Dendritic cell treated with granulocyte-macrophage colony-stimulating factor and Interleukin-4, amounts not matched to agents 40 ng/mL and 50 ng/mL, for 4 days (primary cell): ENCODE results near the gene IGFBP7.
A peak's percentile ranks its signal among the peaks of the same experiment; 100 is the strongest.

ENCODE experiments used
- H3K27ac Mint-ChIP-seq: one replicate; pipeline ENCODE4 v1.8.0; 2022; ENCODE audit warnings: mild to moderate bottlenecking, mixed read lengths
- H3K27me3 Mint-ChIP-seq: one replicate; pipeline ENCODE4 v1.8.0; 2022; ENCODE audit warnings: mild to moderate bottlenecking, mixed read lengths
- H3K36me3 Mint-ChIP-seq: one replicate; pipeline ENCODE4 v1.8.0; 2022; ENCODE audit warnings: low read depth, mixed read lengths
- H3K4me1 Mint-ChIP-seq: one replicate; pipeline ENCODE4 v1.8.0; 2022; ENCODE audit warnings: low read depth, mixed read lengths
- H3K4me3 Mint-ChIP-seq: one replicate; pipeline ENCODE4 v1.8.0; 2022; ENCODE audit warnings: mild to moderate bottlenecking, moderate library complexity, mixed read lengths
- H3K9me3 Mint-ChIP-seq: one replicate; pipeline ENCODE4 v1.8.0; 2022; ENCODE audit warnings: mixed read lengths
- intact Hi-C: fragments of 100-400 bp; cut with micrococcal nuclease; formaldehyde crosslinking; loops from one replicate; pipeline ENCODE4 v1.15.0; 2022

IGFBP7 gene

DNA sequence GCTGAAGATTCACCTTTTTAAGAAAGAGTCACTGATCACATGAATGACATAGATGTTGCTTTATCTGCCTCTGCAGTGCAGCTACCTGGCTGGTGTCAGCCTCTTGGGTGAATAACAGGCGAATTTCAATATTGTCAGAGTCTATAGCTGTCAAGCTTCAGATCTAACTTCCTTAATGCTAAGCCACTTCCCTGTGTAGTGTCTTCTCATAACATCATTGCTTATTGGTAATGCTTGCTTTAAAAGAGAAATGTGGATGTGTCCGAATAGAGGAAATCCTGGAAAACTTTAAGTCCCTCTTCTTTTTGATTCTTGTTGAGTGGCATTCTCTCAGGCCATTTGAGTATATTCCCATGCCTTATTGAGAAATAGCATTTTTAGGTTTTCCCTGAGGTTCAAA is 7.3 kb upstream of the IGFBP7 start:
- Mint-ChIP-seq H3K27ac (no peak overlapping the region), H3K9me3 (no peaks in the 10 kb centered on the region), H3K27me3 (no peaks in the 10 kb centered on the region), H3K4me1 (peaks cover 18% of the 10 kb centered on the region), H3K4me3 (no peak overlapping the region), H3K36me3 (no peaks in the 10 kb centered on the region)
- intact Hi-C loops = no loop called here

DNA sequence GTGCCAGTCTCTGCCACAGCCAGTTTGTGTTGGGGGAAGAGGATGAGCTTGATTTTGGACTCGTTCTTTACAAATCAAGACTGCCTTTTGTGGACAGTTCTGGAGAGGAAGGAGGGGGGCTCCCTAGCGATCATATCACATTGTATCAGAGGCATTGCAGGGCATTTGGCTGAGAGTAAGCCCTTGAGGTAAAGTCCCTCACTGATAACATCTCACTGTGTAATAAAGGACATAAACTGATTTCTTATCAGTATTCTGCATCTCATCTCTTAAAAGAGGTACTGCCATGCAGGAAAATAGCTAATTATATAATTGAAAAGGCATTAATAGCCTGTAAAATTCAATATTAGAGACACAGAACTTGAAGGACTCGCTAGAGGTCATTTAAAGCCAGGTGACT is 6.1 kb upstream of the IGFBP7 start:
- Mint-ChIP-seq H3K4me1 (peaks cover 31% of the 10 kb centered on the region), H3K36me3 (no peaks in the 10 kb centered on the region), H3K27me3 (no peaks in the 10 kb centered on the region), H3K27ac (no peak overlapping the region), H3K4me3 (no peak overlapping the region), H3K9me3 (no peaks in the 10 kb centered on the region)
- intact Hi-C loops = no loop called here

DNA sequence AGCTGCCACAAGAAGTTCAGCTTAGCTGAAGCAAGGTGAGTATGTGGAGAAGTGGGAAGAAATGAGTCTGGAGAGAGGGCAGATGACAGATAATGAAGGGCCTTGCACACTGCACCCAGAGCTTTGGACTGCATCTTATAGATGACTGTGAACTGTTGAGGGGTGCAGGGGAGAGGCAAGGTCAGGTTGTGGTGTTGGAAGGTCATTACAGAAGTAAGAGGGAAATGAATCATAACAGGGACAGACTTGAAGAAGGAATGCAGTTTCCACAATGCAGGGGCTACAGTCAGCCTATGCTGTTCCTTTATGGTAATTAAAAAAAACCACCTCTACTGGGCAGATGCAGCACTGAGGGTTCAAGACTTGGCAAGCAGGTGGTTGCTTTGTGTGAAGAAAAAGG is 4.8 kb upstream of the IGFBP7 start:
- Mint-ChIP-seq H3K36me3 (no peaks in the 10 kb centered on the region), H3K9me3 (no peaks in the 10 kb centered on the region), H3K27ac (no peak overlapping the region), H3K4me1 (peaks cover 39% of the 10 kb centered on the region), H3K4me3 (no peak overlapping the region), H3K27me3 (no peaks in the 10 kb centered on the region)
- intact Hi-C loops = loop anchor here (5.0 kb wide), 2 partner anchors 47 to 83 kb away; no protein-coding TSS in a partner anchor

DNA sequence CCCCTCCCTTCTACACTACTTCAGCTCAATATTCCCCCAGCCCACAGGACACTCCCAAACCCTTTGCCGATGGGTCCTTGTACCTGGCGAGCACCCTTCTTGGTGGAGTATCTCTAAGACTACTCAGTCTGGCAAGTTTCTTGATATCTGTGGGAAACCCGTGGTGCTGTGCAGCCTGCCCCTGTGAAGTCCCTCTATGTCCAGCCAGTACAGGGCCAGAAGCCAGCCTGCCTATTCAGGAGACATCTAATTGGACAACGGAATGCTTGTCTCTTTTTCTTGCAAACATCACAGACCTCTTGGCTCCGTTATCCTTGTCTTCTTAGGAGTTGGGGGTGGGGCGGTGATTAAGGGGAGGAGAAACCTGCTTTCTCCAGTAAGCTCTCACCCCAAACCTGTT is 3.7 kb upstream of the IGFBP7 start:
- Mint-ChIP-seq H3K27me3 (peaks cover 4% of the 10 kb centered on the region), H3K4me3 (no peak overlapping the region), H3K9me3 (no peaks in the 10 kb centered on the region), H3K27ac (no peak overlapping the region), H3K36me3 (no peaks in the 10 kb centered on the region), H3K4me1 (peaks cover 47% of the 10 kb centered on the region)
- intact Hi-C loops = loop anchor here (5.0 kb wide), 2 partner anchors 48 to 82 kb away; no protein-coding TSS in a partner anchor

DNA sequence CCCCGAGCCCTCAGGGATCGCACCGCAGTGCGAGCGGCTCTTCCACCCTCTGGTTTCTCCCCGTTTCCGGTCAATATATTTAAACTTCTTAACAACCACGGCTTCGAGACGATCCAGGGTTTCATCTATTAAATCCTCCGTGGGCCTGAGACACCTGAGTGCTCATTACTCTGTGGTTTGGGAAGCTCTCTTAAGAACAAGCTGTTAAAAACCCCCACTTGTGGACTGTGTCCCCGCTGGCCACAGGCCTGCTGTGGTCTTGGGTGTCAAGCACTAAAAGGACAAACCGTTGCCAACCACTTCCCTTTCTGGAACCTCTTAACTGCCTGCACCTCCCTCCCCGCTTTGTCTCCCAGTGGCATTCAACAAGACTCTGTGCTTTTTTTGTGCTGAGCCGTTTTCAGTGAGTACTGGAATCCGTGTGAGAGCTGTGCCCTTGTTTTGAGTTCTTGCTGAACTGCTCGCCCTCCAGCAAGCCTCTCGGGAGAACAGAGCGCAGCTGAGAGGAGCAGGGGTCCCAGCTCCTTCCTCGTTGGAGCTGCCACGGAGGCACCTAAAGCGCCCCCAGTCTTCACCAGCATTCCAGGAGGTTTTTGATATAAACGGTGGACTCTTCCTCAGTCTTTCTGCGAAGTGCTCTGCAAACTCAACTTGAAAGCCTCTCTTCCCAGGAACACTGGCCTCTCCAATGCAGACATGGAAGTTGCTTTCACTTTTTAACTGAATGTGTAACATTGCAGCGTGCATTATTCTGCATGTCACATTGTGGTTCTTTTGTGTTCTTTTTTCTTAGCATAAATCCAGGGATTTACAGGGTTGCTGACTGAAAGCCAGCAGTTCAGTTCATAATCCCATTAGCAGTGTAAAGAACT is 691 bp upstream of the IGFBP7 start:
- Mint-ChIP-seq H3K27me3 (peaks cover 4% of the 10 kb centered on the region), H3K4me3 (peak overlapping the region; percentile 84), H3K36me3 (no peaks in the 10 kb centered on the region), H3K9me3 (no peaks in the 10 kb centered on the region), H3K27ac (peak overlapping the region; percentile 99), H3K4me1 (peaks cover 36% of the 10 kb centered on the region)
- intact Hi-C loops = loop anchor here (5.0 kb wide), 2 partner anchors 51 to 79 kb away; no protein-coding TSS in a partner anchor

DNA sequence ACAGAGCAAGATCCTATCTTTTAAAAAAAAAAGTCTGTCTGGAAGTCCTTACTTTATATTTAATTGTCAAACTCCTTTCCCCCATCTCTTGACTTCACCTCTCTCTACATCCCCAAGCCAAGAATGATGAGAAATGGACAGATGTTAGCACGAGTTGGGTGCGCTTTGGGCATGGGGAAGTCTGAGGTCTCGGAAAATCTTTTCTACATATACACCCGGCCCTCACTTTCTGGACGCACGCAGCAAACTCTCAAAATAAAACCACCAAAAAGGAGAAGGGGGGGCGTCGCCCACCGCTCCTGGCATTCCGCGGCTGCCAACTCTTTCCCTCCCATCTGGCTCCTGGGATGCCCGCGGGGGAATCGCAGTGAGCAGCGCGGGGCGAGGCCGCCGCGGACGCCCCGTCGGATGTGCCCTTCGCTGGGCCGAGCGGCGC is 756 bp downstream of the IGFBP7 start:
- Mint-ChIP-seq H3K27me3 (peaks cover 4% of the 10 kb centered on the region), H3K4me3 (peak overlapping the region; percentile 79), H3K27ac (peak overlapping the region; percentile 99)

DNA sequence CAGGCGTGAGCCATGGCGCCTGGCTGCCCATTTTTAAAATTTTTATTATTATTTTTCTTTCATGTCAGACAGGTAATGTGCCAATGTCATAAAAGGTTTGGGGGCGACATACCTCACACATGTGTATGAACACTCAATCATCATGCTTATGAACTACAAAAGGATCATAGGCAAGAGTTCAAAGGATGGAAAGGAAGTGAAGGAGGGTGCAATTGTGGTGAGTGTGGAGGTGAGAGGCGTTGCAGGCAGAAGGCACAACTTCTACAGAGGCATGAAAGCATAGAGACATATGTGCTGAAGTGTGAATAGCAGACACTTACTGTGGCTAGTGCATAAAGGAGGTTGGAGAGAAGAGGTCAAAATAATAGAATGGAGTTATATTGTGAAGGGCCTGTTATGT is 4.0 kb downstream of the IGFBP7 start:
- no peak overlapping the region for H3K4me3 Mint-ChIP-seq
- no peaks in the 10 kb centered on the region for H3K36me3 Mint-ChIP-seq
- no peaks in the 10 kb centered on the region for H3K9me3 Mint-ChIP-seq
- H3K27me3 Mint-ChIP-seq = peaks cover 4% of the 10 kb centered on the region
- H3K4me1 Mint-ChIP-seq = peaks cover 20% of the 10 kb centered on the region
- intact Hi-C loops = no loop called here
- no peak overlapping the region for H3K27ac Mint-ChIP-seq

More for the DNA sequence above, 756 bp downstream of the IGFBP7 start:
- Mint-ChIP-seq H3K4me1 (peaks cover 36% of the 10 kb centered on the region), H3K36me3 (no peaks in the 10 kb centered on the region), H3K9me3 (no peaks in the 10 kb centered on the region)
- intact Hi-C loops = no loop called here

DNA sequence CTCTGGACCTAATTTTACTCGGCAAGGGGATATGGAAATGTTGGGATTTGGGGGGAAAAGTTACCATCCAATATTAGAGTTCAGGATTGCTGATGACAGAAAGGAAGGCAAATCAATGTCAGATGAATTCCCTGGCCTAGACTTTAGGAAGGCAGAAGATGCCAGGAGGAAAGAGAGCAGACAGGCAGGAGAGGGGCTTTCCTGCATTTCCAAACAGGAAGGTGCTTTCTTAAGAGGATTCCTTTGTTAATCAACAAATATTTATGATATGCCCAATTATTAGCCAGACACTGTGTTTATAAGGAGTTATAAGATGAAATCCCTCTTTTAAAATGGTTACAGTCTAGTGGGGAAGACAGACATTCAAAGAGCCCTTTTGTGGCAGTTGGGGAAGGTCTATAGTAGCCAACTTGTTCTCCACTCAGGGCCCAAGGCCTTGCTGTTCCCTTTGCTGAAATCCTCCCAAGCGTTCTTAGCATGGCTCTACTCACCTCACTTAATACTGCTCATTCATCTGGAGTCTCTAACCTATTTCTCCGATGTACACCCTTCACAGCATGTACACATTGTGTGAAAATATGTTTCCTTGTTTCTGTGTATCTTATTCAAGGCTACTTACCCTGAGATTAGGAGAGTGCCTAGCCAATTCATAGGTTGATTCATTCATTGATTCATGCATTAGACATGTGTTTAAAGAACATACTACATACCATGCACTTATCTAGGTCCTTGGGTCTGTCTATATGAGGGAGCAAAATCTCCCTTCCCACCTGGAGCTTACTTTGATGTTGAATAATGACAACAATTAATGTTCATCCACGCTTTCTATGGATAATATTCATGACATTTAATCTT is 5.3 kb downstream of the IGFBP7 start:
- no peaks in the 10 kb centered on the region for H3K36me3 Mint-ChIP-seq
- no peak overlapping the region for H3K4me3 Mint-ChIP-seq
- no peak overlapping the region for H3K27ac Mint-ChIP-seq
- no peaks in the 10 kb centered on the region for H3K9me3 Mint-ChIP-seq
- H3K4me1 Mint-ChIP-seq = peaks cover 12% of the 10 kb centered on the region
- H3K27me3 Mint-ChIP-seq = peaks cover 4% of the 10 kb centered on the region
- intact Hi-C loops = no loop called here

DNA sequence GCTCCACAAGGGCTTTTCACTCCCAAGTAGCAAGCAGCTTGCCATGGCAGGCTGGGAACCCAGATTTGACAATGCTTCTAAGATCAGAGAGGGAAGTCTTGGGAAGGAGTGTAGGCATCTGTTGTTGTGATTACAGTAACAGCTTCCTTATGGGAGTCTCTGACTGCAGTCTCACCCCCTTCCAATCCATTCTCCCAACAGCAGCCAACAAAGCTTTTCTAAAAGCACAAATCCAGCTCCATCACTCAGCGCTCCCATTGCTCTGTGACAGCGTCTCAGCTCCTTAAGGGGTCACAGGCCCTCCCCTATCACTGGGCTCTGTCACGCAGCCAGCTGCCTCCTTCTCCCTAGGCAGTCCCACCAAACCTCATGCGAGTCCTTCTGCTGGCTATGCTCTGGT is 7.1 kb downstream of the IGFBP7 start:
- Mint-ChIP-seq H3K27me3 (no peaks in the 10 kb centered on the region), H3K9me3 (no peaks in the 10 kb centered on the region), H3K4me1 (peaks cover 5% of the 10 kb centered on the region), H3K4me3 (no peak overlapping the region), H3K36me3 (no peaks in the 10 kb centered on the region), H3K27ac (no peak overlapping the region)
- intact Hi-C loops = no loop called here

DNA sequence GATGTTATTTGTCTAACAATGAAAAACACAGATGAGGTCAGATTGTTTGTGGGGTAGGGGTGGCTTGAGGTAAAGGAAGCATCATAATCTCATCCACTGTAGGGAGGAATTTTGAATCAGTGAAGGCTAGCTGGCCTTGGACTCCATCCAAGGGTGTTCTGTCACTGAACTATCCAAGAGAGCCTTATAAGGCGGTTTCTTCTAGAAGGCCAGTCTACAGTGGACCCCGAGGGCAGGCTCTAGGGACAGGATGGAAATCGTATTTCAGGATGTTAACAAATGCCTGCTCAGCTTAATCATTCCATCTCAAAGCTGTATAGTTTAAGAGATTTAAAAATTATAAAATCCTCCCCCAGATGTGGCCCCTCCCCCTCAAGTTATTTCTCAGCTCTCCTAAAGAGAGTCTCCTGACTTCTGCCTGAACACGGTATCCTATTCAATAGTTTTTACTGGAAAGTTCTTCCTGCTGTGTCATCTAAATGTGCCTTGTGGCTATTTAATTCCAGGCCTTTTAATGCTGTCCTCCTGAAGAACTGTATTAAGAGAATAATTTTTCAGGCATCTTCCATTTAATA is 8.0 kb downstream of the IGFBP7 start:
- no peak overlapping the region for H3K27ac Mint-ChIP-seq
- H3K36me3 Mint-ChIP-seq = no peaks in the 10 kb centered on the region
- H3K4me1 Mint-ChIP-seq = peaks cover 5% of the 10 kb centered on the region
- no peak overlapping the region for H3K4me3 Mint-ChIP-seq
- intact Hi-C loops = no loop called here
- H3K27me3 Mint-ChIP-seq = no peaks in the 10 kb centered on the region
- no peaks in the 10 kb centered on the region for H3K9me3 Mint-ChIP-seq

DNA sequence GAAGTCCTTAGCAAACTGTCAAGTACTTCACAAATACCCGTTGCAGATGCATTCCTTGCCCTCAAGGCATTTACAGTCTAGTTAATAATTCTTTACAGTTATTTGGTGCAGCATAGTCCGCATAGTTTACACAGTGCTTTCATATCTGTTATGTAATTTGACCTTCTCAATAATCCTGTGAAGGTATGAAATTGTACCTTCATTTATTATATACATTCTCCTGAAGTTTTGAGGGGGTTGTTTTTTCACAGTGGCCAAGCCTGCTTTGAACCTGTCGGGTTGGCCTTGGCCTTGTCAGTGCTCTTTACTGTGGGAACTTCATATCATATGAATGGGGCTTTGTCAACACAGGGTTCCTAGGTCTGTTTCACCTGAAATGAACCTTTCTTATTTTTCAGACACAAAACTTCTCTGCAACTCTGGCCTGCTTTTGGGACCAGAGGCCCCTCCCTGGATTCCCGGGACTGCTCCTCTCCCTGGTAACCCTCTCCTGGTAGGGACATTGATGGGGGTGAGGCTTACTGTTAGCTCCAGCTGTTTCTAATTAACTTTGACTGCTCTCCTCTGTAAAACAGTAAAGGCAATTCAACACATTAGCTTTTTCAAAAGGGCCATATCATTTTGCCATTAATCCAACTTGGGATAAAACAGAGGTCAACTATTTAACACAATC is 9.1 kb downstream of the IGFBP7 start:
- H3K27ac Mint-ChIP-seq = no peak overlapping the region
- intact Hi-C loops = no loop called here
- no peaks in the 10 kb centered on the region for H3K9me3 Mint-ChIP-seq

DNA sequence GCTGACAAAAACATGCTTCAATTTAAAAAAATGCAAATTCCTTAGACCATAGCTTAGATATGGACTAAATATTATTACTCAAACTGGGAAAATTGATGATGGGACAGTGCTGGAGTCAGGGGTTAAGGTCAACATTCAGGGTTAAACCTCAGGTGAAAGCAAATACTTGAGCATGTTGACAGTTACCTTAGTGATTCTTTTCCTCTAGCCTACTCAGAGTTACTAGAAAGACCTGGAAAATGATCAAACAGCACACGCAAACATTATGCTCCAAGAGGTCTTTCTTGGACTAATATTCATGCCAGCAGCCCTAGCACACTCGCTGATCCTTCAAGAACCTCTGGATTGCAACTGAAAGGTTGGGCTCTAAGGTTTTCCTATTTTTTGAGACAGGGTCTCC is 10.8 kb downstream of the IGFBP7 start:
- no peak overlapping the region for H3K4me3 Mint-ChIP-seq
- H3K27ac Mint-ChIP-seq = no peak overlapping the region
- H3K27me3 Mint-ChIP-seq = no peaks in the 10 kb centered on the region
- peaks cover 5% of the 10 kb centered on the region for H3K4me1 Mint-ChIP-seq
- H3K9me3 Mint-ChIP-seq = no peaks in the 10 kb centered on the region
- intact Hi-C loops = no loop called here
- no peaks in the 10 kb centered on the region for H3K36me3 Mint-ChIP-seq

More for the DNA sequence above, 9.1 kb downstream of the IGFBP7 start:
- H3K4me1 Mint-ChIP-seq = peaks cover 5% of the 10 kb centered on the region
- H3K4me3 Mint-ChIP-seq = no peak overlapping the region
- H3K27me3 Mint-ChIP-seq = no peaks in the 10 kb centered on the region
- H3K36me3 Mint-ChIP-seq = no peaks in the 10 kb centered on the region

DNA sequence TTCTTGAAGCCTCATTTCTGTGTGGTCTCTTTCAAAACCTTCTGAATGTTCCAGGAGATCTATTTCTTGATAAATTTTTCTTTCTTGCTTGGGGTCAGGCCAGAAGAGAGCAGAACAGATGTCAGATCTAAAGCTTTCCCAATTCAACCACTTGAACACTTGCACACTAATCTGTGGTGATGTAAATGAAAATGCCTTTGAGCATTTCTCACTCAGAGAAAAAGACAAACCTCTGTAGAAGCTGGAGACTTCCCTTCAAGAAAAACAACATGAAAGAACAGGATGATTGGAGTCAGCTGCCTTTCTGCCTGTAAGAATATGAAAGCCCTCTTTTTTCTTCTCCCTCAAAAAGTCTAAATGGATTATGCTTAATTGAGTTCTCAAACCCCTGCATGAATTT is 11.2 kb downstream of the IGFBP7 start:
- intact Hi-C loops = no loop called here
- no peaks in the 10 kb centered on the region for H3K27me3 Mint-ChIP-seq
- no peaks in the 10 kb centered on the region for H3K36me3 Mint-ChIP-seq
- H3K9me3 Mint-ChIP-seq = no peaks in the 10 kb centered on the region
- H3K4me1 Mint-ChIP-seq = peaks cover 5% of the 10 kb centered on the region
- H3K4me3 Mint-ChIP-seq = no peak overlapping the region
- no peak overlapping the region for H3K27ac Mint-ChIP-seq
